ENCODE results near the gene ENPP3.

Gene ENPP3

DNA sequence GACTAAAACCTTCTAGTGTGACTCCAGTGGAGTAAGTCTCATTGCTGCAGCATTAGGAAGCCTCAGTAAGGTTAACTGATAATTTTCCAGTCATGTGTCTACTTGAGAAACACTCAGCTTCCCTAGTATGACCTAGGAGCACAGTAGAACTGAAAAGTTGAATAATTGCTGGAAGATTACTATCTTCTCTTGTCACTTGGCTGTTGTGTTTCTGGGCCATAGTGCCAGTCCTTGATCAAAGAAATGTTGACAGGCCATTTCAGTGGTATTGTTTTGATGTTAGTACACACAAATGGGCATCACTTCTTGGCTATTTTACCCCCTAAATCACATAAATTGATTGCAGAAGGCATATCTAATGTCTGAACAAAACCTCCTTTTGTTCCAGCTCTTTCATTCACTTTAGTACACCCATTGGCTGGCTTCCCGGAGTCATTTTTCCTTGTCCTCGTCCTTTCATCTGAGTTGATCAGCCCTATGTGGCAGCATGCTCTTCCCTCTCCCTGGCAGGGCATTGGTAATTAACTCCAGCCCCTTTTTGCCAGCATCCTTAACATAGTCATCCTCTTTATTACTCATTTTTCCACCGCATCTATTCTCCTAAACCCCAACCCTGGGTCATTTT lies 6.0 kb downstream of the ENPP3 start:
- DNase-seq (ENCODE audit: low read depth, low spot score): no peak

DNA sequence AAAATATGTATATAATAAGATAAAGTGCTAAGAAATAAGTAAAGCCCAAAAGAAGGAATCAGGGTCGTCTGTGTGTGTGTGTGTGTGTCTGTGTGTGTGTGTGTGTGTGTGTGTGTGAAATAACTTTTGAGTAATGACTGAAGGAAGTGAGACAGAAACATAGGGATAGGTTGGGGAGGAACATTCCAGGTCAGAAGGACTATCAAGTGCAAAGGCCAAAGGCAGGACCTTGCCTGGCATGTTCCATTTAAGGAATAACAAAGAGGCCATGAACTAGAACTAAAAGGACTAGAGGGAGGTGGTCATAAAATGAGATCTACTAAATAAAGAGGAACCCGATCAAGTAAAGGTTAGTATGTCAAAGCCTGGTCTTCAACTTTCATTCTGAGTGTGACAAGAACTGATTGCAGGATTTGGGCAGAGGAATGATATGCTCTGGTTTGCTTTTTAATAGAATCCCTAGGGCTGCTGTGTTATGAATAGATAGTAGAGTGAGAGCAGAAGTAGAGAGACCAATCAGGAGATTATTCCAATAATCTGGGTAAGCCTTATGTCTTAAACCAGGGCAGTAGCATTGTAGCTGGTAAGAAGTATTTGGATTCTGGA lies 6.9 kb downstream of the ENPP3 start:
- DNase-seq (ENCODE audit: low read depth, low spot score): no peak

DNA sequence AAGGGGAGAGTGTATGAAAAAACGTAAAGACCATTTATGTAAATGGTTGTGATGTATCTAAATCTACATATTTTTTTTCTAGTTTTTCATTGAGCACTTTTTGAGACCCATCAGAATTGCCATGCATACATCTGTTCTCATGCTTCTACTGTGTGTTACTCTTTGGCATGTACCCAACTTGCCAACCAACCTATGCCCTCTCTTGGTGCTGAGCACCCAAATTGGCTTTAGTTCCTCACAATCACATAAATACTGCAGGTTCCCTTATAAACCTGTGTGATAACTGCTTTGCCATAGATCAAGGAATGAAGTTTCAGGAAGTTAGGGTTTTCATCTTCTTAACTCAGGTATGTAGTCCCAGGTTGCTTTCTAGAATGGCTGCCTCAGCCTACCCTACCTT lies 7.8 kb downstream of the ENPP3 start:
- DNase-seq (ENCODE audit: low read depth, low spot score): no peak

DNA sequence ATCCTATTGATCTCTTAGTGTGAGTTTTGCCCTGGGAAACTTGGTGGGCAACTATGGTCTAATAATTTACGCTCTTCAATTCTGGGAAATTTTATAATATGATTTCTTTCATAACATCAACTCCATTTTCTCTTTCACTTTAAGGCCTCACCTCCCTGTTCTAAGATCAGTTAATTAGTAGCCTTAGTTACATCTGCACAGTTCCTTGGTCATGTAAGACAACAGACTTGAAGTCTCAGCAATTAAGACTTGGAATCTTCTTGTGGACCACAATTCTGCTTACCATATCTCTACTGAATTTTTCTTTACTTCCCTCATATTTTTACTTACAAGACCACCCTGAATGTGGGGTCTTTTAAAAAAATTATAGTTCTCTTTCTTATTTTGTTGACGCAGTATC lies 8.7 kb downstream of the ENPP3 start:
- DNase-seq (ENCODE audit: low read depth, low spot score): no peak

DNA sequence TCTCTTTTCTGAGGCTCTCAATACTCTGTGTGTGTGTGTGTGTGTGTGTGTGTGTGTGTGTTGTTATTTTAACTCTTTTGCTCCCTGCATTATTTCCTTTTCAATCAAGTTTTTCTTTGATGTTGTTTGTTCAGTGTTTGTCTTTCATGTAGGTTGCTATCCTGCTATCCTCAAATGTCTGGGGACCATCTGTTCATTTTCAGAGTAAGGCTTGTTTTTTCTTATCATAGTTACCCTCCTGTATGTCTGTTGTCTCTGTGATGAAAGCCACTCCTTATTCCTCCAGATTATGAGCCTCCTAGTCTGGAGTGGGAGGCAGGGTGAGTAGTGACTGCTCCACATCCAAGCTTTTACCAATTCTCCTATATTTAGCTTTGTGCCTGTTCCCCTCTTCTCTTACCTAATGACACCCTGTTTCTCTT lies 9.2 kb downstream of the ENPP3 start:
- DNase-seq (ENCODE audit: low read depth, low spot score): no peak

DNA sequence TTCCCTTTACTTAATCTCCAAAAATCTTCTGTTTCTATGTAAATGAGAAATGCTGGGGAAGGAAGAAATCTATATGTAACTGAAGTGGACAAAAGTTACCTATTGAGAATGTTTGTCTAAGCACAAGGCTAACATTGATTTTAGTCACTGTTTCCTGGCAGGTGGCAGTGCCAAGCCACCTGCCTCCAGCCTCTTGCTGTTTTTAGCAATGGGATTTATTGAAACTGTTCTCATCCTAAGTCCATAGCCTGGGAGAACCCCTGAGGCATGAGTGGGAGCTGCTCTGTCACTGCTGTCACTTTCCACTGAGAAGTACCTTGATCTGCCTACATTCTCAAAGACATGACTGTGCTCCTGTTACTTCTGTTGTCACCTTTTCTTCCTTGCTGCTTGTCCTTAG lies 14.7 kb downstream of the ENPP3 start:
- DNase-seq (ENCODE audit: low read depth, low spot score): no peak

DNA sequence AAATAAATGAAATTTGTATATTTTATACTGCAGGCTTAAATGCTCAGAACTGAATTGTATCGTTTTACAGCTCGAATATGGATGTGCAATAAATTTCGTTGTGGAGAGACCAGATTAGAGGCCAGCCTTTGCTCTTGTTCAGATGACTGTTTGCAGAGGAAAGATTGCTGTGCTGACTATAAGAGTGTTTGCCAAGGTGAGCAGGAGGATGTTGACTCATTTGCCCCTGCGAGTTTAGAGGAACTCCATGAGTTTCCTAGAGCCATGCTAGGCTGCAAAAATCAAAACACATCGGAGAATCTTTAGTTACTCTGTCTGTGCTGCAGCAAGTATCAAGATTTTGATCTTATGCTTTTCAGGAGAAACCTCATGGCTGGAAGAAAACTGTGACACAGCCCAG lies 15.4 kb downstream of the ENPP3 start:
- no peak for DNase-seq (ENCODE audit: low read depth, low spot score)

DNA sequence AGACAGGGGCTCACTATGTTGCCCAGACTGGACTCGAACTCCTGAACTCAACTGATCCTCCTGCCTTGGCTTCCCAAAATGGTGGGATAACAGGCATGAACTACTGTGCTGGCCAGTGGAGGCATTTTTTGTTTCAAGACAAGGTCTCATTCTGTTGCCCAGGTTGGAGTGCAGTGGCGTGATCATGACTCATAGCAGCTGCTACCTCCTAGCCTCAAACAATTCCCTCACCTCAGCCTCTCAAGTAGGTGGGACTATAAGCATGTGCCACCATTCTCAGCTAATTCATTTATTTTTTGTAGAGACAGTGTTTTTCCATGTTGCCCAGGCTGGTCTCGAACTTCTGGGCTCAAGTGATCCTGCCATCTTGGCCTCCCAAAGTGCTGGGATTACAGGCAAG lies 17.2 kb downstream of the ENPP3 start:
- no peak for DNase-seq (ENCODE audit: low read depth, low spot score)

DNA sequence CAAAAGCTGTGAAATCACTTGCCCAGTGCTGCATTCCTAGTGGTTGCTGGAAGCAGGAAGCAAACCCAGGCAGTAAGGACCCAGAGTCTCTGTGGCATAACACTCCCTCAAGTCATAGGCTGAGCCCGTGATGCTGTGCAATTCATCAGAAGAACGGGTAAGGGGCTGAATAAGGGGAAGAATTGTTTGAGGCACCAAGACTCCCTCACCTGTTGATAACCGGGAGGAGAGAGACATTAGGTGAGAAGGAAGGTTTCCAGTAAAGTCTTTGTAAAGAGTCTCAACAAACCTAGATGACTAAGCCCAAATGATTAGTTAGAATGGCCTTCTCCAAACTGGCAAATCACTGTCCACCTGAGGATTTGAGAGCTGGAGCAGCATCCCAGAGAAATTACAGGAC lies 18.3 kb downstream of the ENPP3 start:
- DNase-seq (ENCODE audit: low read depth, low spot score): no peak

DNA sequence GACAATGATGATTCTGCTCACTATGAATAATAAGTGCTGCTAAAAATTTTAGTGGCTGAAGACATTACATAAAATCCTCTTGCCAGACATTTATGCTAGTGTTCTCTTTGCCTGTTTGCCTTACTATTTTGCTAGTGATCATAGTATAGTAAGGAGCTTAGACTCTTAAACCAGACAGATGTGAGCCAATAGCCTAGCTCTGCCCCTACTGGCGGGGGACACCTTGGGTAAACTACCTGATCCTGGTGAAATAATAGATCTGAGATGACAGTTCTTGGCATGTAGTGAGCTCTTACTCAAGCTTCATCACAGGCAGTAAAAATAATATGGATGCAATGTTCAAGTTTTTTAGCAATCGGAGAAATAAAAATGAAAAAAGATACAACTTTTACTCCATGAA lies 18.8 kb downstream of the ENPP3 start:
- no peak for DNase-seq (ENCODE audit: low read depth, low spot score)

DNA sequence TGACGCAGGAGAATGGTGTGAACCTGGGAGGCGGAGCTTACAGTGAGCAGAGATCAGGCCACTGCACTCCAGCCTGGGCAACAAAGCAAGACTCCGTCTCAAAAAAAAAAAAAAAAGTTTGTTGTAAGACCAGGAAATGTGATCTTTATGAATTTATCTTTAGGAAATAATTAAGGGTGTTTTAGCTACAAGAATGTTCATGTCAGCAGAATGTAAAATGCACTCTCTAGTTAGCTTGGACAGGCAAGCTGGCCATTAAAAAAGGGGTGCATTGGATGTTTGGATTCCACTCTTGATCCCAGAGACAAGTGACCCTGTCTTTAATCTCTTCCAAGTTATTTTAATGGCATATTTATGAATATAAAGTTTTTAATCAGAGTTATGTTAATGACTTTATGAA lies 19.6 kb downstream of the ENPP3 start:
- DNase-seq (ENCODE audit: low read depth, low spot score): no peak

DNA sequence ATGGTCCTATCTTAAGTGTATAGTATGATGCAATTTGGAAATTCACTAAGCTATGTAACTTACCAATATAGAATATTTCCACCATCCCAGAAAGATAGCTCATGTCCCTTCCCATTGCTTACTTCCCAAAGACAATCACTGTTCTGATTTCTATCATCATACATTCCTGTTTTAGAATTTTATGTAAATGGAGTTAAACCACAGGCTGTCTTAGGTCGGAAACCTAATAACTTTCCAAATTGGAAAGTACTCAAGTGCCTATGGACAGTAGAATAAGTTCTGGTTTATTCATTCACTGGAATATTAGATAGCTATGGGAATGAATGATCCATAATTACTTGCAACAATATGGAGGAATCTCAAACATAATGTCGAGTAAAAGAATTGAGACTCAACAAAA lies 20.1 kb downstream of the ENPP3 start:
- DNase-seq (ENCODE audit: low read depth, low spot score): no peak

DNA sequence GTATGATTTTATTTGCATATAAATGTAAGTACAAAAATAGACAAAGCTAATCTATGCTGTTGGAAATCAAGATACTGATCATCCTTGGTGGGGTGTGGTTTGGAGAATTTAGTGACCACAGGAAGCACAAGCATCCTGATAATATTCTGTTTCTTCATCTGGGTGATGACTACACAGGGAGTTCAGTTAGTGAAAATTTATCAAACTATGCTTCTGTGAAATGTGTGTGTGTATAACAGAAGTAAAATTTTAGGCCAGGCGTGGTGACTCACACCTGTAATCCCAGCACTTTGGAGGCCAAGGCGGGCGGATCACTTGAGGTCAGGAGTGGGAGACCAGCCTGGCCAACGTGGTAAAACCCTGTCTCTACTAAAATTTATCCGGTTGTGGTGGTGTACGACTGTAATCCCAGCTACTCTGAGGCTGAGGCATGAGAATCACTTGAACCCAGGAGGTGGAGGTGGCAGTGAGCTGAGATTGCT lies 20.6 kb downstream of the ENPP3 start:
- no peak for DNase-seq (ENCODE audit: low read depth, low spot score)

DNA sequence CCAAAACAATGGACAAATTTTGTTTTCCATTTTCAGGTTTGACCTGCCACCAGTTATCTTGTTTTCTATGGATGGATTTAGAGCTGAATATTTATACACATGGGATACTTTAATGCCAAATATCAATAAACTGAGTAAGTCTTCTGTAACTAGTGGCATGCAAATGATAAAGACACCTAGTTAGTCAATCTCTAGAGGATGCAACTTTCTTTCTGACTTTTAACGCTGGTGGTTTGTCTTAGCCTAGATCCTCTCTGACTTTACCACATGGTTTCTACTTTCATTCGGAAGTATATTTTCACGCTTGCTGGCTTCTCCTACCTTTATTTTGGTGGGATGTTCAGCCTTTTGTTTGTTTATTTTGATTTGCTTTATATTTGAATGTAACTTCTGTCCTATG lies 21.2 kb downstream of the ENPP3 start:
- no peak for DNase-seq (ENCODE audit: low read depth, low spot score)

DNA sequence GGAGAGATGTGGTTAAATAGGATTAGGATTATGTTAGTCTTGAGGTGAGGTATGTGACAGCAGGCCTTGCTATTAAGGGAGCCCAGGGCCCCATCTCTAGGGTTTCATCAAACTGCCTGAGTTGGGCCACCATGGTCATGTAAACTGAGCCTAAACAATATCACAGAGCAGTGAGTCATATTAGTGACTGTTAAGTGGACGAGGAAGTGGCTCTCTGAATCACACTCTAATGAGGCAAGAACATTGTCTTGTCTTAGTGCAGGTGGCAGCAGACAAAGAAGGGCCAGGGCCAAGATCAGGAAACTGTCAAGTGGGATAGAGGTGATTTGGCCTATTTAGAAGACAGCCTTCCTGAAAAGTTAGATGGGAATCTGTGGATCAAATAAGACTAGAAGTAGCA lies 23.1 kb downstream of the ENPP3 start:
- no peak for DNase-seq (ENCODE audit: low read depth, low spot score)

DNA sequence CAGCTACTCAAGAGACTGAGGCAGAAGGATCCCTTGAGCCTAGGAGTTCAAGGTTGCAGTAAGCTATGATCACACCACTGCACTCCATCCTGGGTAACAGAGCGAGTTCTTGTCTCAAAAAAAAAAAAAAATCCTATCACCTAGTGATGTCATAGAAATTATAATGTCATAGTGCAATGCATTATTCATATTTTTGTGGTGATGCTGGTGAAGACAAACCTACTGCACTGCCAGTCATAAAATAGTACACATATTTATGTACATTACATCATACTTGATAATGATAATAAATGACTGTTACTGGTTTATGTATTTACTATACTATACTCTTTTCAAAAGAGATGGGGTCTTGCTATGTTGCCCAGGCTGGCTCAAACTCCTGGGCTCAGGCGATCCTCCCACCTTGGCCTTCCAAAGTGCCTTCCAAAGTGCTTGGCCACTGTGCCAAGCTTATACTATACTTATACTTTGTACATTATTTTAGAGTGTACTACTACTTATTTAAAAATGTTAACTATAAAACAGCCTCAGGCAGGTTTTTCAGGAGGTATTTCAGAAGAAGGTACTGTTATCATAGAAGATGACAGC lies 26.6 kb downstream of the ENPP3 start:
- DNase-seq (ENCODE audit: low read depth, low spot score): no peak

DNA sequence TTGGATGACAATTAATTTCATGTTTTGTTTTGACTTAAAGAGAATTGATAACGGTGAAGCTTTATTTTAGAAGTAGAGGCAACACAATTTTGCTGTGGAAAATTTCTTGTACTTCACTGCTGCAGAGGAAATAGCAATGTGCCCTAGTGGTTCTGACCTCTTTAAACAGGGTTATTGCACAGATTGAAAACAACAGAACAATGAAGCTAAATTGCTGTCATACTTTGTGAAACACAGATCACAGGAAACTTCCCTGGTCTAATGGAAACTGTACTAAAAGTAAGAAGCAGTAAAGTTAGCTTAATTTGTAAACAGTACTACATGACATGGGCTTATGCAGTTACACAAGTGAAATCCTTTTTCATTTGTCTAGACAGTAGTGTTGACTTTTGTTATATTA lies 32.8 kb downstream of the ENPP3 start:
- DNase-seq (ENCODE audit: low read depth, low spot score): no peak

DNA sequence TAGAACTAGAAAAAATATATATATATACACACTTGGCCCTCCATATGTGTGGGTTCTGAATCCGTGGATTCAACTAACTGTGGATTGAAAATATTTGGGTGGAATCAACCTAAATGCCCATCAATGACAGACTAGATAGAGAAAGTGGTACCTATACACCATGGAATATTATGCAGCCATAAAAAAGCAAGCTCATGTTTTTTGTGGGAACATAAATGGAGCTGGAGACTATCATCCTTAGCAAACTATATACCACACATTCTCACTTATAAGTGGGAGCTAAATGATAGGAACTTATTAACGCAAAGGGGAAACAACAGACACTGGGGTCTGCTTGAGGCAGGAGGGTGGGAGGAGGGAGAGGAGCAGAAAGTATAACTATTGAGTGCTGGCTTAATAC lies 36.1 kb downstream of the ENPP3 start:
- DNase-seq (ENCODE audit: low read depth, low spot score): no peak

DNA sequence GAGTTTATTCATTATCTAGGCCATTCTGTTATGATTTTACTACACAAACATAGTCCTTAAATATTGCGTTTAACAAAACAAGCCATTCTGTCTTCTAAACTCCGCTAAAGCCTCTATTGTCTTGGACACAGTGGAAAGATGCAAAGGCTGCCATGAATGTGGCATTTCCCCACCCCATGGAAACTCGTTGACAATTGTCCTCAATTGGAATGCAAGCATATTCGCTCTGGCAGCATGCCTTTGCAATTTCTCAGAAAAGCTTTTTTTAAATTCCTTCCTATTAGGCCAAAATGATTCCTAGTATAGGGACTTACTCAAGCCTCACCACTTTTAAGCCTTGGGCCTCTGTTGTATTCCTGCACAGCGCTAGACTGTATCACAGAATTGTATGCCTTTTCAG lies 41.3 kb downstream of the ENPP3 start:
- no peak for DNase-seq (ENCODE audit: low read depth, low spot score)

DNA sequence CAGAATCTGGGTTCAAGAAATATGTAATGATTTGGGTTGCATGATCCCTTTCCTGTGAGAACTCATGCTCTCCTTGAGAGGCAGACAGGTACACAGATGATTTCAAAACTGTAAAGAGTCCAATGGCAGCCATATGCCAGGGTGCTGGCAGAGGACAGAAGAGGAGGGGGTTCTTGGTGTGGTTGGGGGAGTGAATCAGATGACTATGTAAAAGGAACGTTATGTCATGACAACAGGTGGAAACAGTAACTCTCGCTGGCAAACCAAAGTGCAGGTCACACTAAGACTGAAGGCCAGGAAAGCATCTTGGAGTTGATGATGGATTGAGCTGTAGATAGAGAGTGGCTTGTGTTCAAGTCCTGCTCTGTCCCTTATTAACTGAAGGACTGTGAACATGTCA lies 43.8 kb downstream of the ENPP3 start:
- no peak for DNase-seq (ENCODE audit: low read depth, low spot score)

DNA sequence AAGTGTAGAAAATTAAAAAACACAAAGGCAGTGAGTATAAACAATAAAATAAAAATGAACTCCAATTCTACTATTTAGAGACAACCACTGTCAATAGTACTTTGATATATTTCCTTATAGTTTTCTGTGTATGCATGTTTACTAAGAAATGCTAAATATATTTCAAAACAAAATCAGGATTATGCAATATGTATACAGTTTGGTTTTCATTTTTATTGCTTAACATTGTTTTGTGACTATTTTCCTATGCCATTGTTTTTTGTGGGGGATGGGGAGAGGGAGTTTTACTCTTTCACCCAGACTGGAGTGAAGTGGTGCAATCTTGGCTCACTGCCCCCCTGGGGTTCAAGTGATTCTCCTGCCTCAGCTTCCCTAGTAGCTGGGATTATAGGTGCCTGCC lies 44.5 kb downstream of the ENPP3 start:
- no peak for DNase-seq (ENCODE audit: low read depth, low spot score)

DNA sequence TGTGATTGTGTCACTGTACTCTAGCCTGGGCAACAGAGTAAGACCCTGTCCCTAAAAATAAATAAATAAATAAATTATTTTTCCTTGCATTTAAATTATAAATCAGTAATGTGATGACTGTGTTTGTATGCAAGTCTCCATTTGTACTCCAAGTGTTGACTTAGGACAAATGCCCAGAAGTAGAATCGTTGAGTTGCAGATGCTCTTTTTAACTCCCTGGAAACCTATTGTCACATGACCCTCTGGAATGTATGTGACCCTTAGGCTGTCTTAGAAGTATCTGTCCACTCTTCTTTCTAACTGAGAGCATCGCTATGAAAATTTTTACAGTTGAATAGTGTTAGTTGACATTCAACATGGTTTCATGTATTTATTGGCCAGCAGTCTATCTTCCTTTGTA lies 45.3 kb downstream of the ENPP3 start:
- no peak for DNase-seq (ENCODE audit: low read depth, low spot score)

DNA sequence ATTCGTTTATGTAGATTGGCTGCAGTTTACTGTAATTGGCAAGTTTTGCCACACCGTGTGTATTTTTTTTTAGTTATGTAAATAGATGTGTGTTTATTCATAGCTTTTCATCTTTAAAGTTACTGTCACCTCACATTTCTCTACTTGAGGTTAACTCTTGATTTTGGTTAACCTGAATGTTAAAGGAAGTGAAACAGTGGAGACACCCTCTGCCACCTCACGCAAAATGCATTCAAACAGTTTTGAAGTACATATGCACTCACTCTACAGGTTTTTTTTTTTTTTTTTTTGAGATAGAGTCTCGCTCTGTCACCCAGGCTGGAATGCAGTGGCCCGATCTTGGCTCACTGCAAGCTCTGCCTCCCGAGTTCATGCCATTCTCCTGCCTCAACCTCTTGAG lies 46.4 kb downstream of the ENPP3 start:
- DNase-seq (ENCODE audit: low read depth, low spot score): no peak
